ENCODE data around the gene ICAM4. TPM values are rescaled to one million over a fixed set of nuclear protein-coding genes. Genes with fewer than 3 reads are reported as not detected.

ICAM4 gene
- total RNA-seq, 1 experiment from 2014 or later = 2.0 TPM

- ATAC-seq (peak; percentile 91), DNase-seq (ENCODE audit: low spot score) (peak; percentile 96)
- H3K27ac Mint-ChIP-seq = no peak overlapping the region
- ChIA-PET CTCF (interaction anchor here (0.5 to 6.1 kb wide), 70 partner anchors 9 to 523 kb away, joined by 3 to 149 read pairs (median 5); partner anchors contain the start of genes CDC37, FDX2, ICAM1 and ICAM4), POLR2A (interaction anchor here (0.6 to 1.3 kb wide), 6 partner anchors 10 to 151 kb away, joined by 3 to 12 read pairs (median 5); partner anchors contain the start of gene ICAM1)
- H3K27me3 Mint-ChIP-seq (ENCODE audit: low read depth) = peaks cover 3% of the 10 kb centered on the region; the same call in 1 of the 2 replicates
- no peaks in the 10 kb centered on the region for H3K9me3 Mint-ChIP-seq
- TF ChIP-seq CTCF (IDR thresholded peaks at IDR 0.05) (peak; percentile 52), STAT6 (CRISPR knock-in tag; conservative IDR thresholded peaks at IDR 0.05; ENCODE audit: low read depth) (no peak), NFE2L1 (CRISPR knock-in tag; IDR thresholded peaks at IDR 0.05) (no peak)
- H3K4me3 Mint-ChIP-seq = no peak overlapping the region
- H3K4me1 Mint-ChIP-seq = no peaks in the 10 kb centered on the region
- H3K36me3 Mint-ChIP-seq = peaks cover 30% of the 10 kb centered on the region
These were observed 27.4 kb upstream of the ICAM4 start for GRCh38 chr19:10259162-10259905.

DNA sequence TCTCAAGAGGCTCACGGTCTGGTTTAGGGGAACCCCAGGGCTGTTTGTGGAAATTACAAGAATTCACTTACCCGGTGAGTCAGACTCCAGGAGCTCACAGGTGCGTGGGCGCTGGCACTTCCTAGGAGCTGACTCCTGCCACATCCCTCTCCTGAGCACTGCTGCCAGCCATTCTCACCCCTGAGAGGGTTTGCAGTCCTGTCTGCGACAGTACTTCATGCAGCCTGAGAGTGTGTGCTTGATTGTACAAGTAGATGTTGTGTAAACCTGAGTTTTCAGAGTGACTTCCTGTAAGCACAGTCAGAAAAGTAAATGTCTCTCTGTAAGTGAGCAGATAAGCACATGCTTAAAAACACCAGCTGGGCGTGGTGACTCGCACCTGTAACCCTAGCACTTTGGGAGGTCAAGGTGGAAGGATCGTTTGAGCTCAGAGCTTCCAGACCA, 26.6 kb upstream of the ICAM4 start:
- Mint-ChIP-seq H3K36me3 (peaks cover 22% of the 10 kb centered on the region), H3K4me3 (no peak overlapping the region), H3K27me3 (ENCODE audit: low read depth) (peaks cover 3% of the 10 kb centered on the region; the same call in 1 of the 2 replicates), H3K4me1 (no peaks in the 10 kb centered on the region), H3K9me3 (no peaks in the 10 kb centered on the region), H3K27ac (no peak overlapping the region)
- ChIA-PET CTCF (interaction anchor here (0.6 to 6.1 kb wide), 22 partner anchors 8 to 523 kb away, joined by 3 to 149 read pairs (median 12); partner anchors contain the start of genes FDX2, ICAM1, ICAM4 and ICAM5), POLR2A (interaction anchor here (1.1 kb wide), 1 partner anchor 130 kb away, joined by 5 read pairs; no protein-coding TSS in a partner anchor)
- DNase-seq (ENCODE audit: low spot score) (no peak), ATAC-seq (no peak)
- TF ChIP-seq CDX4 (CRISPR knock-in tag; IDR thresholded peaks at IDR 0.05; ENCODE audit: borderline replicate concordance) (no peak), E2F5 (CRISPR knock-in tag; IDR thresholded peaks at IDR 0.05) (no peak), TP53 (CRISPR knock-in tag; IDR thresholded peaks at IDR 0.05) (no peak), AR (CRISPR knock-in tag; IDR thresholded peaks at IDR 0.05) (no peak), ERG (CRISPR knock-in tag; IDR thresholded peaks at IDR 0.05) (no peak), ZNF281 (CRISPR knock-in tag; IDR thresholded peaks at IDR 0.05) (no peak)
- TF ChIP-seq, protein P1, sequence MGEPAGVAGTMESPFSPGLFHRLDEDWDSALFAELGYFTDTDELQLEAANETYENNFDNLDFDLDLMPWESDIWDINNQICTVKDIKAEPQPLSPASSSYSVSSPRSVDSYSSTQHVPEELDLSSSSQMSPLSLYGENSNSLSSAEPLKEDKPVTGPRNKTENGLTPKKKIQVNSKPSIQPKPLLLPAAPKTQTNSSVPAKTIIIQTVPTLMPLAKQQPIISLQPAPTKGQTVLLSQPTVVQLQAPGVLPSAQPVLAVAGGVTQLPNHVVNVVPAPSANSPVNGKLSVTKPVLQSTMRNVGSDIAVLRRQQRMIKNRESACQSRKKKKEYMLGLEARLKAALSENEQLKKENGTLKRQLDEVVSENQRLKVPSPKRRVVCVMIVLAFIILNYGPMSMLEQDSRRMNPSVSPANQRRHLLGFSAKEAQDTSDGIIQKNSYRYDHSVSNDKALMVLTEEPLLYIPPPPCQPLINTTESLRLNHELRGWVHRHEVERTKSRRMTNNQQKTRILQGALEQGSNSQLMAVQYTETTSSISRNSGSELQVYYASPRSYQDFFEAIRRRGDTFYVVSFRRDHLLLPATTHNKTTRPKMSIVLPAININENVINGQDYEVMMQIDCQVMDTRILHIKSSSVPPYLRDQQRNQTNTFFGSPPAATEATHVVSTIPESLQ (CRISPR knock-in tag; IDR thresholded peaks at IDR 0.05) = no peak
- TF ChIP-seq, protein P2, sequence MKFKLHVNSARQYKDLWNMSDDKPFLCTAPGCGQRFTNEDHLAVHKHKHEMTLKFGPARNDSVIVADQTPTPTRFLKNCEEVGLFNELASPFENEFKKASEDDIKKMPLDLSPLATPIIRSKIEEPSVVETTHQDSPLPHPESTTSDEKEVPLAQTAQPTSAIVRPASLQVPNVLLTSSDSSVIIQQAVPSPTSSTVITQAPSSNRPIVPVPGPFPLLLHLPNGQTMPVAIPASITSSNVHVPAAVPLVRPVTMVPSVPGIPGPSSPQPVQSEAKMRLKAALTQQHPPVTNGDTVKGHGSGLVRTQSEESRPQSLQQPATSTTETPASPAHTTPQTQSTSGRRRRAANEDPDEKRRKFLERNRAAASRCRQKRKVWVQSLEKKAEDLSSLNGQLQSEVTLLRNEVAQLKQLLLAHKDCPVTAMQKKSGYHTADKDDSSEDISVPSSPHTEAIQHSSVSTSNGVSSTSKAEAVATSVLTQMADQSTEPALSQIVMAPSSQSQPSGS (CRISPR knock-in tag; IDR thresholded peaks at IDR 0.05; ENCODE audit: borderline replicate concordance, low read depth) = no peak
- TF ChIP-seq, protein P3, sequence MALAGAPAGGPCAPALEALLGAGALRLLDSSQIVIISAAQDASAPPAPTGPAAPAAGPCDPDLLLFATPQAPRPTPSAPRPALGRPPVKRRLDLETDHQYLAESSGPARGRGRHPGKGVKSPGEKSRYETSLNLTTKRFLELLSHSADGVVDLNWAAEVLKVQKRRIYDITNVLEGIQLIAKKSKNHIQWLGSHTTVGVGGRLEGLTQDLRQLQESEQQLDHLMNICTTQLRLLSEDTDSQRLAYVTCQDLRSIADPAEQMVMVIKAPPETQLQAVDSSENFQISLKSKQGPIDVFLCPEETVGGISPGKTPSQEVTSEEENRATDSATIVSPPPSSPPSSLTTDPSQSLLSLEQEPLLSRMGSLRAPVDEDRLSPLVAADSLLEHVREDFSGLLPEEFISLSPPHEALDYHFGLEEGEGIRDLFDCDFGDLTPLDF (CRISPR knock-in tag; IDR thresholded peaks at IDR 0.05) = no peak
